DMS79 treated with DMSO at 0.1 percent for 48 hours (cell line): ENCODE results near the gene APOL4.
"Not testable (repeated sequence)": the region's sequence is repeated elsewhere in the genome, so short reads cannot be mapped to it uniquely, and the experiment has no call there.

ENCODE experiments used
- DNase-seq: peaks from one replicate; lab custom pipeline; 2025; lab: John Stamatoyannopoulos, UW

APOL4 gene

DNA sequence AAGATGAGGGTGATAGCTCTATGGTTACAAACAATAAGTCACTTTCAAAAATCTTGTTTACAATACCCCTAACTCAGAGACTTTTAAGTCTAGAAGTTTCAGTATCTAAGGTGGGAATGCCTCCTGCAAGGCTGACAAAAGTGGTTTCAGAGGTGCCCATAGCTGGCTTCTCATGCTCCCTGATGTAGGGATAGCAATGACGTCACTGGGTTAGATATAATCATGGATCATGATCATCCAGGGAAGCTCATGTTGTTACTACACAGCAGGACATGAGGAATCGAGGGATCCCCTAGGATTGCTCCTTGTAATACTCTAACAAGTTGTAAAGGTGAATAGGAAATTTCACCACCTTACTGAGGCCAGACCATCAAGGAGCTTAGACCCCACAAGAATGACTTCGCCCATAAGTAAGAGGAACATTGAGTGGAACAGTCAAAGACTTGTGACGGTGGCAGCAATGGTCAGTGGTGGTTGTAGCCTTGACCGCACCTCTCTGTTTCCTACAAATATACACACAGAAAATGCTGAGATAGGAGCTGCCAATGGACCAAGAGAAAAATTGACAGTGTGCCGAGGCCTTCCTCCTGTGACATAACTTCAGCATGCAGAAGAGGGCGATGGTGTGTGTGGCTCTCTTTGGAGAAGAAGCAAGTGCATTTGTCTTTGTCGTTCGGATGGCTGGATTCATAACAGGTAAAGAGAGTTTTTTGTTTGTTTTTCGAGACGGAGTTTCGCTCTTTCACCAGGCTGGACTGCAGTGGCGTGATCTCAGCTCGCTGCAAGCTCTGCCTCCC is 15.6 kb downstream of the APOL4 start:
- DNase-seq, result no peak

GRCh38 chr22:36184433-36185025 is 17.1 kb downstream of the APOL4 start:
- DNase-seq, result no peak

DNA sequence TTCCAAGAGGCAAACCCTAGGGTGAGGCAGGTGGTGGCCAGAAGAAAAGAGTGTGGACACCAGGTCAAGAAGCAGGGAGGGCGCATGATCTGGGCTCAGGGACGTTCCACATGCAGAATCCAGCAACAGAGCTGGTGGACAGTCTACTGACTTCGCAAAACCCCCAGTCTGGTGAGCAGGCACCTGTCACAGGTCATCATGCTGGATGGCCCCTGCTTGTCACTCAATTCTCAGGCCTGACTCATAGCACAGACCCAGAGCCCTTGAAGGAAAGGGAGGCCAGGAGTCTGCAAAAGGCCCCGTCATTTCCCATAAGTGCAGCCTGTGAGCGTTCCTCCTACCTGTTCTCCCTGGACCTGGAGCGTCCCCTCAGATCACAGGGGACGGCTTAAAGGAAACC is 18.2 kb downstream of the APOL4 start:
- DNase-seq, result no peak

GRCh38 chr22:36182857-36183256 is 18.8 kb downstream of the APOL4 start:
- DNase-seq, result no peak

DNA sequence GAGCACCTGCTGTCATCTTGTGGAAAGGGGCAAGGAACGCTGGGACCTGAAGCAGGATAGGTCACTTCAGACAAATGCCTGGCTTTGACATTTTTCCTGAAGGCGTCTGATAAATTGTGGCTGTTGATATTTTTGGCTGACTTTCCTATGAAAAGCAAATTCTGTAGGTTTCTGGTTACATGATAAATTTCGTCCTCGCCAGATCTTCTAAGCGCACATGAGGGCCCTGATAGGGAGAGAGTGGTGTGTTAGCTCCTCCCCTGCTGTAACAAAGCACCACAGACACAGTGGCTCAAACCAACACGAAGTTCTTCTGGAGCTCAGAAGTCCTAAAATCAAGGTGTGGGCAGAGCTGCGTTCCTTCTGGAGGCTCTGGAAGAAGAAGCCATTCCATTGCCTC is 19.6 kb downstream of the APOL4 start:
- no peak for DNase-seq

DNA sequence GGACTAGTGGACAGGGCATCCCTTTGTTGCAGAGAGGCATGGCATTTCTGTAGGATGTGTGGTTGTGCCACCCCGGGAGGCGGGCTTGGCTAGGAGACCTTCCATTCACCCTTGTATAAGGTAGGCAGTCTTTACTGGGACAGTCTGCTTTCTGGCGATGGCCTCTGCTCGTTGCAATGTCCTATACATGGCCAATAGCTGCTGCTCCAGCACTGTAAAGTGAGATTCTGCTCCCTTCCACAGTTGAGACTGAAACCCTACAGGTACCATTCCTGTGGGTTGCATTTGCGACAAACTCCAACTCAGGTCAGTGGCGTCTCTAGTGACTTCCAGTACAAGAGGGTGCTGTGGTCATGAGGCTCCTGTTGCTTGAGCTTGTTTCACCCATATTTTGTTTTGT is 20.7 kb downstream of the APOL4 start:
- no peak for DNase-seq

GRCh38 chr22:36180038-36180880 is 21.4 kb downstream of the APOL4 start:
- DNase-seq, result no peak

DNA sequence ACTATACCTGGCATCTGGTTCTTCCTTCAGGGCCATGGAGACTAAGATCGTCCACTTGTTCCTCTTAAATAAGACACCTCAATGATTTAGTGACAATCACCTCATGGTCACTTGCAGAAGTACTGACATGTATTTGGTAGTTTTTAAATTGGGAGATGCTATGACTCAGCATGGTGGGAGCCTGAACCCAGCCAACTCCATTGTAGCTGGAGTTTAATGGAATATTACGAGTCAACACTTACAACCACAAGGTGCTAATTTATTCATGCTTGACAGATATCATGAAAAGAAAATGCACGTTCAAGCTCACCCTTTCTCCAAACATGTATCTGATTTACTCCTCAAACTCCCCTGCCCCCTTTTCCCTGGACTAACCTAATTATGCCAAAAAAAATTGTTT is 24.4 kb downstream of the APOL4 start:
- DNase-seq, result no peak

- no peak for DNase-seq
Observed at GRCh38 chr22:36175892-36176291, 25.7 kb downstream of the APOL4 start.

DNA sequence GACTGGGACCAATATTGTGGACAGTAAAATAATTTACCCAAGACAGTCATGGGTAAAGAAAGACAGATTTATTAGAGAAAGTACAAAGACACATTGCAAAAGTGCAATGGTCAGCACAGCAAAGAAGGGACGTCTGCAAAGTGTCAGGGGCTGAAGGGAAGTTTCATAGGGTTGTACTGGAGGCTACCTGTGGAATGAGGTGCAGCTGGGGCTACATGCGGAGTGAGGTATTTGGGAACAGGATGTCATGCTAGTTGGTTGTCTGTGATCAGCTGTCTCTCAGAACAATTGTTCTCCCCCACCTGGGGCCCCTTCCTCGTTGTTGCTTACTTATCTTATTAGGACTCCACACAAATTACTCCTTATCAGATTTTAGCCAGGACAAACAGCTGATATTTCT is 29.7 kb downstream of the APOL4 start:
- no peak for DNase-seq

DNA sequence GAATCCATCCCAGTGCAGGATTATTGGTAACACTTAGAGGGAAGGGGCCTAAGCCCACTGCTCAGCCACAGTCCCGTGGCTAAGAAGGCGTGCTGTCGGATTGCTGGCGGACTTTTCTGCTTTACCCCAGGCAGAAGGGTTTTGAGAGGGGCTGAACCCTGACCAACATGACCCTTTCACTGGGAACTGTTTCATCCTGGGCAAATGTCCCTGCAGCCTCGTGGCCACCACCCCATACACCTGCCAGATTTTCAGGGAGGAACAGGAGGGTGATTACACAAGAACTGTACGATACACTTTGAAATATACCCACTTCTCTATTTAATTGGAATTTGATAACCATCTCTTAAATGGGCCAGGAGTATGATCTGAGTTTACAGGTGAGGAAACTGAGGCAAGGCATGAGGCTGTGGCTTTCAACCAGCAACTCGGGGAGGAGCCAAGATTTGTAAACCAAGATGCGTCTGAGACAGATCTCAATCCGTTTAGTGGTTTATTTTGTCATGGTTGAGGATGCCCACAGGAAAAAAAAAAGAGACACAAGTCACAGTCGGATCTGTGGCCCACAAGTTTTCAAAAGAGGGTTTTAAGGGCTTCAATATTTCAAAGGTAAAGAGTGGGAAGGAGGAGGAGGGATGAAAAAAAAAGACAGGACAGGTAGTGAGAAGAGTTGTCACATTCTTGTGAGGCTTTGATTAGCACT is 34.9 kb downstream of the APOL4 start:
- DNase-seq, result no peak

GRCh38 chr22:36166086-36166485 is 35.5 kb downstream of the APOL4 start:
- no peak for DNase-seq

DNA sequence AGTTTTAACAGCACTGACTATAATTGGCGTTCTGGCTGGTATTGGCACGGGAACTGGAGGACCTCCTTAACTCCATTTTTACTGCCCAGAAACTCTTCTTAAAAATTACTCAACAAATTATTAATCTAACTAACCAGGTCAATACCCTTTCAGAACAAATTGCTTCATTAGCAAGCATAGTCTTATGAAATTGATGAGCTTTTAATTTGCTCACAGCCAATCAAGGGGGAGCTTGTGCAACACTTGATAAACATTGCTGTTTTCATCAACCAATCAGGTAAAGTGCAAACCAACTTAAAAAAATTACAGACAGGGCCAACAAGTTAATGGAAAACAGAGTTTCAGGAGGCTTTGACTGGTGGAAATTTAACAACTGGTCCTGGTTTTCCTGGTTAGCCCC is 36.5 kb downstream of the APOL4 start:
- no peak for DNase-seq

GRCh38 chr22:36164621-36165020 is 37.0 kb downstream of the APOL4 start:
- DNase-seq, result no peak

- no peak for DNase-seq
Observed at GRCh38 chr22:36163497-36163896, 38.1 kb downstream of the APOL4 start.

DNA sequence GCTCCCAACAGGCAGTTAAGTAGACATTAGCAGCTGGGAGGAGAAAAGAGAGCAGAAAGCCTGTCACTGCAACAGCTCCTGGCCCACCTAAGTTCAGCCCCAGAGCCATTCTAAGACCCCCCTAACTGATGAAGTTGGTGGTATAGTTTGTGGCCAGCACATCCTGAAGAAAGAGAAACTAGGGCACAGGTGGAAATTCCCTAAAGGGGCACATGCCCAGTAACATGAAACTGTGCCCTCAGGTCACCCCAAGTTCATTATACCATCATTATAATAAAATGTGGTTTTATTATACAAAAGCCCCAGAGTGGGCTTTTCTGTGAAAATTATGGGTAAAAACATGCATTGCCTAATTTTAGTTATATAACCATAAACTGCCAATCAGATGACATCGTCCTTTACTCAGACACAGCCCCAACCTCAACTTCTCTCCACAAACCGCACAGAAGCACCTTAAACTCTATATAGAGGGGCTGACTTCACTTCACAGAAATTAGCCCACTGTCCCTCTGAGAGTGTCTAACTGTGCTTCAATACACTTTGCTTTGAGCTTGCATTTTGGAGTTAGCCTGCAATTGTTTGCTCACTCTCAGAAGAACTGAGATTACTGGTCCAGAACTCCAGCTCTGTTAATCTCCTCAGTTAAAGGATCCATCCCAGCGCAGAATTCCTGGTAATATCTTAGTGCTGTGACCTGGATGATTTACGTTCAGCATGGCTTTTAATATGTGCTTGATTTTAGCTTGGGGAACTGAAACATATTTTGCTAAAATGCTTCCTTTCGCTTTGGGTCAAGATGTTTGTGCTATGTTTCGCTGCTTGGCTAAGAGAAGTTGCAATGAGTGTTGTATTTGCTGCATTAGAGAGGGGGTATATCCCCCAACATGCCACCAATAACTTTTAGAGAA is 39.2 kb downstream of the APOL4 start:
- DNase-seq, result no peak

DNA sequence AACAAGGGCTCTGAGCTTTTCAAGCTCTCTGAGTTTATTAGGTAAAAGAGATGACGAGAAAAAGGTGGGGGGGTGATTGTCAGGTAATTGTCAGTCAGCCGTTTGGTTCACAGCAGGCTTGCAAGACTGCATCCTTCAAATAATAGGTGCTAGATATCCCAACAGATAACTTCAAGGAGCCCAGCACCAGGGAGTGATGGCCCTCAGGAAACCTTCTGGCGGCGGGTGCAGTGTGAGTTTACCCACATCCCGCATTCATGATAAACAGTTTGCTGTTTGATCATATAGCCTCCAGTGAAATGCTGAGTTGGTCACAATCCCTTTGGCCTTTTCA is 39.8 kb downstream of the APOL4 start:
- not testable (repeated sequence) for DNase-seq

DNA sequence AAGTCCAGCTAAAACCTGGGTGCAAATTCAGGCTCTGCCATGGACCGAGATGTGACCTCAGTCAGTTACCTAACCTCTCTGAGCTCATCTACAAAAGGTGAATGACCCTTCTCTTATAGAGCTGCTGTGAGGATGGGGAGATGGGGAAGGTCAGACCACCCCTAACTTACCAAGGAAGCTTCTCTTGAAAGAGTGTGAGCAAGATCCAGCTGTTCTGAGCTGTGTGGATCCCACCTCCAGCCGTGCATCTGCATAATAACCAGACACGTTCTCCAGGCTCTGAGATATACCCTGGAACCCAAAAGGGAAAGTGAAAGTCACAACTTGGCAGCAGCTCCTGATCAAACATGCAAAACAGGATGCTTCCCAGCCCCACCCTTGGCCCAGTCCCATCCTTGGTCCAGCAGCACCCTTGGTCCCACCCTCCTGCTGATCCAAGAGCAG is 41.1 kb downstream of the APOL4 start, which contains the start of gene APOL3:
APOL3 (minus strand) TSS at position 257 of the 444 bp plus-strand sequence. CDS start 11,700 bp downstream, outside the sequence.
- no peak for DNase-seq

DNA sequence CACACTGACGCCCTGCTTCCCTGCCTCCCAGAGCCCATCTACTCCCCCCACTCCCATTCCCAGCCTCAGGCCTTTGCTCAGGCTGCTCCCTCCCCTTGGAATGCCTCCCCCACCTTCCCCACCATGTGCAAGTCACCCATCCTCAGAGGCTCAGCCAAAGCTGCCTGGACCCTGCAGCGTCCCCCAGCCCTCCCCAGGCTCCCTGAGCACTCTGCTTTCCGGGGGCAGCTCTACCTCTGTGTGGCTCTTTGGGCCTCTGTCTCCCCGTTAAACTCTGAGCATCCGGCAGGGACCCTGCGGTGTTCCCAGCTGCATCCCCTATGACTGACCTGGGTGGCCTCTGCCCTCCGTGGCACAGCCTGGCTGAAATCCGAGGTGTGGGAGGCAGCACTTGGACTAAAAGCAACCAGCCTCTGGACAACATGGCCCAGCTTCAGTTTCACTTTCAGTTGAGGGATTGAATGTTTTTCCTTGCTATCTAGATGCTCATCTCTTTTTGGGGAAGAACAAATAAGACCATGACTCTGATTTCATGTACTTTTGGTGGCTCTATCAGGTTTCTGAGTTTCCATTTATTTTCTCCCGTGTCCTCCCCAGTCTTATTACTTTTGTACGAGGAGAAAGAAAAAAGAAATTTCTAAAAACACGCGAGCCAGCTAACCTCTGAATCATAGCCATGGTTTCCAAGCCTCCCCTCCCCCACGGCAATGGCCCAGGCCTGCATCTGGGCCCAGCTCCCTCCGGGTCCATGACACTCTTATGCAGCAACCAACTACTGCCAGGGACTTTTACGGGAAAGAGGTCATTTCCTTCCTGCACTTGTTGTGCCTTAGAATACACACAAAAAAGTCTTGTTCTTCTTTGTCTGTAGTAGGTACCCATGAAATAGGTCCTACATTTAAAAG is 44.8 kb downstream of the APOL4 start:
- DNase-seq, result no peak

DNA sequence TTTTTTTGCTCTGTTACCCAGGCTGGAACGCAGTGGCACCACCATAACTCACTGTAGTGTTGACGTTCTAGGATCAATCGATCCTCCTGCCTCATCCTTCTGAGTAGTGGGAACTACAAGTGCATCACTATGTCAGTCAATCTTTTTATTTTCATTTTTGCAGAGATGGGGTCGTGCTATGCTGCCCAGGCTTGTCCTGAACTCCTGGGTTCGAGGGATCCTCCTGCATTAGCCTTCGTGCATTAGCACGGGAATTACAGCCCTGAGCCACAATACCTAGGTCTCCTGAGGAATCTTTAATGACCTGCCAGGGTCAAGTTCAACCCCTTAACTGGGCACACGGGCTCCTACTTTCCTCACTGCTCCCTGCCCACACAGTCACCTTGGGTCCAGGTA is 45.5 kb downstream of the APOL4 start:
- no peak for DNase-seq
